PC-9 (cell line): Measurements from ENCODE around the gene MGAT1.

Source experiments
- EZH2 ChIP-seq: fragments of 200-600 bp; sonication (generic); IDR thresholded peaks from 2 replicates; pipeline ENCODE4 v1.8.0; 2017; ENCODE audit warnings: antibody characterized with exemption, low read depth
- TF ChIP-seq, protein P1 (sequence below): fragments of 200-600 bp; sonication (generic); conservative IDR thresholded peaks from 2 replicates; pipeline ENCODE4 v1.6.1; 2017; ENCODE audit warnings: mixed run types, antibody characterized with exemption, mild to moderate bottlenecking, moderate library complexity

DNA sequence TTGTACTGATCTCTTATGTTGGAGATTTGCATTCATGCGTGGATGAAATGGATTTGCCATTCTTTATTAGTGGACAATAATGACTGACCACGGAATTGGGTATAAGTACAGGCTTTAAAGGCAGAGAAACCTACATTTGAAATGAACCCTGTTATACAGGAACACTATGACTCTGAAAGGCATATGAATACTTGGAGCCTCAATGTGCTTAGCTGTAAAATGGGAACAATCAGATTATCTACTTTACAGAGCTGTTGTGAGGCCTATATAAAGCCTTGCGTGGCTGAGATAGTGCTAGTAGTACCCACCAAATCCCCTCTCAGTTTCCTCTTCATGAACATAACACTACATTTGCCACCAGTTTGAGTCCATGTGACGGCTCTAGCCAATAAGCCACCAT, 18.9 kb upstream of the MGAT1 start:
- TF ChIP-seq, protein P1, sequence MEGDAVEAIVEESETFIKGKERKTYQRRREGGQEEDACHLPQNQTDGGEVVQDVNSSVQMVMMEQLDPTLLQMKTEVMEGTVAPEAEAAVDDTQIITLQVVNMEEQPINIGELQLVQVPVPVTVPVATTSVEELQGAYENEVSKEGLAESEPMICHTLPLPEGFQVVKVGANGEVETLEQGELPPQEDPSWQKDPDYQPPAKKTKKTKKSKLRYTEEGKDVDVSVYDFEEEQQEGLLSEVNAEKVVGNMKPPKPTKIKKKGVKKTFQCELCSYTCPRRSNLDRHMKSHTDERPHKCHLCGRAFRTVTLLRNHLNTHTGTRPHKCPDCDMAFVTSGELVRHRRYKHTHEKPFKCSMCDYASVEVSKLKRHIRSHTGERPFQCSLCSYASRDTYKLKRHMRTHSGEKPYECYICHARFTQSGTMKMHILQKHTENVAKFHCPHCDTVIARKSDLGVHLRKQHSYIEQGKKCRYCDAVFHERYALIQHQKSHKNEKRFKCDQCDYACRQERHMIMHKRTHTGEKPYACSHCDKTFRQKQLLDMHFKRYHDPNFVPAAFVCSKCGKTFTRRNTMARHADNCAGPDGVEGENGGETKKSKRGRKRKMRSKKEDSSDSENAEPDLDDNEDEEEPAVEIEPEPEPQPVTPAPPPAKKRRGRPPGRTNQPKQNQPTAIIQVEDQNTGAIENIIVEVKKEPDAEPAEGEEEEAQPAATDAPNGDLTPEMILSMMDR = no peak
- no peak for TF ChIP-seq EZH2
